ENCODE measurements around the gene CD99. TPM values are rescaled to one million over a fixed set of nuclear protein-coding genes. Genes with fewer than 3 reads are reported as not detected.

Gene CD99
- polyA plus RNA-seq, 3 donors = 159 to 217 (median 184) TPM

GRCh38 chrX:2676794-2677675 lies 14.1 kb upstream of the CD99 start:
- peaks cover 0 to 4% (median 0%) of the 10 kb centered on the region in 7 donors for H3K9me3 Mint-ChIP-seq
- H3K4me3 ChIP-seq (replicated peaks in 1 of 3; ENCODE audit: low read depth in 2 of 3, low read length in 3 of 3) = no peak overlapping the region
- H3K4me2 ChIP-seq (replicated peaks; ENCODE audit: extremely low read depth, low read length, poor library complexity, severe bottlenecking) = no peak overlapping the region
- DNase-seq = no peak
- no peak overlapping the region for H3K27ac ChIP-seq (ENCODE audit: low read depth in 1 of 2, low read length in 2 of 2)
- H3K36me3 ChIP-seq (replicated peaks in 1 of 2; ENCODE audit: control insufficient read depth in 1 of 2, insufficient read depth in 2 of 2, low read length in 2 of 2) = no peaks in the 10 kb centered on the region
- H3K79me2 ChIP-seq (ENCODE audit: insufficient read depth, low read length) = no peaks in the 10 kb centered on the region
- H3K36me3 Mint-ChIP-seq = no peaks in the 10 kb centered on the region
- no peak overlapping the region for H3K9ac ChIP-seq (ENCODE audit: insufficient read depth, low read length, poor library complexity, severe bottlenecking)
- no peak overlapping the region for H2AFZ ChIP-seq (ENCODE audit: insufficient read depth, low read depth, low read length, poor library complexity, severe bottlenecking)
- no peaks in the 10 kb centered on the region for H3K4me1 Mint-ChIP-seq
- H3K4me3 Mint-ChIP-seq = no peak overlapping the region
- no peaks in the 10 kb centered on the region for H3K4me1 ChIP-seq (ENCODE audit: control insufficient read depth in 1 of 2, insufficient read depth in 2 of 2, low read length in 2 of 2)
- intact Hi-C loops (cut with micrococcal nuclease) = no loop called here
- no peak for TF ChIP-seq CTCF (IDR thresholded peaks at IDR 0.05)
- H3K27me3 ChIP-seq (ENCODE audit: control insufficient read depth in 2 of 2, insufficient read depth in 2 of 2, low read length in 2 of 2) = no peaks in the 10 kb centered on the region
- H3K27me3 Mint-ChIP-seq (ENCODE audit: low read depth in 3 of 3) = peaks cover 2 to 7% (median 4%) of the 10 kb centered on the region in 3 donors
- H3K9me3 ChIP-seq (replicated peaks in 1 of 2; ENCODE audit: control insufficient read depth in 1 of 2, insufficient read depth in 1 of 2, low read length in 2 of 2) = no peaks in the 10 kb centered on the region
- H3K27ac Mint-ChIP-seq = no peak overlapping the region
- H4K20me1 ChIP-seq (ENCODE audit: insufficient read depth, low read length) = no peaks in the 10 kb centered on the region
- 93% methylated on average over 4 of the region's 7 CpGs for WGBS (ENCODE audit: insufficient coverage)

GRCh38 chrX:2677764-2678163 lies 13.3 kb upstream of the CD99 start:
- Mint-ChIP-seq H3K36me3 (no peaks in the 10 kb centered on the region), H3K27me3 (ENCODE audit: low read depth in 3 of 3) (peaks cover 2 to 7% (median 4%) of the 10 kb centered on the region in 3 donors), H3K27ac (no peak overlapping the region), H3K9me3 (peaks cover 0 to 4% (median 0%) of the 10 kb centered on the region in 7 donors), H3K4me1 (no peaks in the 10 kb centered on the region), H3K4me3 (no peak overlapping the region)
- intact Hi-C loops (cut with micrococcal nuclease) = no loop called here
- H3K27ac ChIP-seq (ENCODE audit: low read depth in 1 of 2, low read length in 2 of 2) = no peak overlapping the region
- WGBS (ENCODE audit: insufficient coverage) = 85% methylated on average over 8 of the region's 10 CpGs
- H2AFZ ChIP-seq (ENCODE audit: insufficient read depth, low read depth, low read length, poor library complexity, severe bottlenecking) = no peak overlapping the region
- H3K4me2 ChIP-seq (replicated peaks; ENCODE audit: extremely low read depth, low read length, poor library complexity, severe bottlenecking) = no peak overlapping the region
- no peak overlapping the region for H3K9ac ChIP-seq (ENCODE audit: insufficient read depth, low read length, poor library complexity, severe bottlenecking)
- no peaks in the 10 kb centered on the region for H3K79me2 ChIP-seq (ENCODE audit: insufficient read depth, low read length)
- DNase-seq = peak in 1 of 3 donors; percentile 41
- no peaks in the 10 kb centered on the region for H3K9me3 ChIP-seq (replicated peaks in 1 of 2; ENCODE audit: control insufficient read depth in 1 of 2, insufficient read depth in 1 of 2, low read length in 2 of 2)
- no peak overlapping the region for H3K4me3 ChIP-seq (replicated peaks in 1 of 3; ENCODE audit: low read depth in 2 of 3, low read length in 3 of 3)
- TF ChIP-seq CTCF (IDR thresholded peaks at IDR 0.05) = no peak
- no peaks in the 10 kb centered on the region for H3K4me1 ChIP-seq (ENCODE audit: control insufficient read depth in 1 of 2, insufficient read depth in 2 of 2, low read length in 2 of 2)
- no peaks in the 10 kb centered on the region for H4K20me1 ChIP-seq (ENCODE audit: insufficient read depth, low read length)
- H3K36me3 ChIP-seq (replicated peaks in 1 of 2; ENCODE audit: control insufficient read depth in 1 of 2, insufficient read depth in 2 of 2, low read length in 2 of 2) = no peaks in the 10 kb centered on the region
- no peaks in the 10 kb centered on the region for H3K27me3 ChIP-seq (ENCODE audit: control insufficient read depth in 2 of 2, insufficient read depth in 2 of 2, low read length in 2 of 2)

All from CD14-positive monocyte (primary cell).